ENCODE data around the gene CNTN4.

- TF ChIP-seq CTCF (IDR thresholded peaks at IDR 0.05) (no peak), POLR2A (IDR thresholded peaks at IDR 0.05) (no peak)
These were observed 830.9 kb downstream of the CNTN4 start for GRCh38 chr3:2929574-2929973.

Measured in right lobe of liver (tissue), 4 donors.